RWPE2 (cell line): ENCODE results near the gene CLEC16A.

ENCODE experiments used
- ATAC-seq: fragments of 200-7000 bp; cut with Tn5 transposase; 3 replicates; pipeline ENCODE4 v1.9.1; 2021; ENCODE audit warnings: low read depth
- DNase-seq: peaks from one replicate; pipeline ENCODE4 v3.0.0-alpha.2; 2020; ENCODE audit warnings: low spot score
- H3K27ac ChIP-seq: fragments of 450-650 bp; 2 replicates; pipeline ENCODE4 v1.5.1; 2017; ENCODE audit warnings: mild to moderate bottlenecking; ENCODE audit not compliant: poor library complexity, severe bottlenecking
- H3K27me3 ChIP-seq: fragments of 250-450 bp; sonication (Bioruptor Pico); 2 replicates; pipeline ENCODE4 v1.5.1; 2021; ENCODE audit warnings: mild to moderate bottlenecking, moderate library complexity; ENCODE audit not compliant: insufficient read depth, poor library complexity, severe bottlenecking
- H3K36me3 ChIP-seq: fragments of 250-450 bp; sonication (Bioruptor Pico); 2 replicates; pipeline ENCODE4 v1.5.1; 2020; ENCODE audit warnings: low read depth, mild to moderate bottlenecking, moderate library complexity
- H3K4me1 ChIP-seq: fragments of 250-450 bp; sonication (Bioruptor Pico); 2 replicates; pipeline ENCODE4 v1.5.1; 2021; ENCODE audit warnings: mild to moderate bottlenecking, moderate library complexity; ENCODE audit not compliant: insufficient read depth, poor library complexity, severe bottlenecking
- H3K4me3 ChIP-seq: fragments of 250-450 bp; sonication (Bioruptor Pico); 2 replicates; pipeline ENCODE4 v1.5.1; 2021; ENCODE audit warnings: mild to moderate bottlenecking, moderate library complexity; ENCODE audit not compliant: severe bottlenecking
- H3K9me3 ChIP-seq: fragments of 250-450 bp; sonication (Bioruptor Pico); 2 replicates; pipeline ENCODE4 v1.5.1; 2021; ENCODE audit warnings: mild to moderate bottlenecking, moderate library complexity; ENCODE audit not compliant: severe bottlenecking
- TF ChIP-seq, protein P1 (sequence below): fragments of 450-650 bp; IDR thresholded peaks from one replicate; pipeline ENCODE4 v1.5.1; 2017; ENCODE audit warnings: mild to moderate bottlenecking, moderate library complexity; ENCODE audit not compliant: poor library complexity, severe bottlenecking

CLEC16A gene

DNA sequence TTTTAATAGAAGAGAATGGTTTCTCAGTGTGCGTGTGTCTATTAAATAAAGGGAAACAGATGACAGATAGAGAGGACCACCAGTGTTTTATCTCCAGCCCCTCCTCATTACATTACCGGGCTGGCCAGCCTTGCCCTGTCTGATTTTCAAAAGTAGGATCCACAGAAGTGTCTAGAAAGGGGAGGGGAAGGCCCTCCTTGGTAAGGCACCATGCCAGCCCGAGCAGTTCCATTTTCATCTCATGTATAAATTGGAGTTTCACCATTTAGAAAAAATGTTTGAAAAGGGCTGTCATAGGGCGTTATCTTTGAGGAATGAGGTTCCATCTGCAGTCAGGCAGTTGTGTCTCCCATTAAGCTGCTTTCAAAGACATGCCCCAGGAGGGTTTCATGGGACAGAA lies 214.9 kb downstream of the CLEC16A start:
- Histone ChIP-seq H3K27me3 (no peaks in the 10 kb centered on the region), H3K27ac (no peak overlapping the region), H3K4me1 (no peaks in the 10 kb centered on the region), H3K36me3 (no peaks in the 10 kb centered on the region), H3K4me3 (no peak overlapping the region), H3K9me3 (no peaks in the 10 kb centered on the region)
- ATAC-seq (no peak), DNase-seq (no peak)
- TF ChIP-seq, protein P1, sequence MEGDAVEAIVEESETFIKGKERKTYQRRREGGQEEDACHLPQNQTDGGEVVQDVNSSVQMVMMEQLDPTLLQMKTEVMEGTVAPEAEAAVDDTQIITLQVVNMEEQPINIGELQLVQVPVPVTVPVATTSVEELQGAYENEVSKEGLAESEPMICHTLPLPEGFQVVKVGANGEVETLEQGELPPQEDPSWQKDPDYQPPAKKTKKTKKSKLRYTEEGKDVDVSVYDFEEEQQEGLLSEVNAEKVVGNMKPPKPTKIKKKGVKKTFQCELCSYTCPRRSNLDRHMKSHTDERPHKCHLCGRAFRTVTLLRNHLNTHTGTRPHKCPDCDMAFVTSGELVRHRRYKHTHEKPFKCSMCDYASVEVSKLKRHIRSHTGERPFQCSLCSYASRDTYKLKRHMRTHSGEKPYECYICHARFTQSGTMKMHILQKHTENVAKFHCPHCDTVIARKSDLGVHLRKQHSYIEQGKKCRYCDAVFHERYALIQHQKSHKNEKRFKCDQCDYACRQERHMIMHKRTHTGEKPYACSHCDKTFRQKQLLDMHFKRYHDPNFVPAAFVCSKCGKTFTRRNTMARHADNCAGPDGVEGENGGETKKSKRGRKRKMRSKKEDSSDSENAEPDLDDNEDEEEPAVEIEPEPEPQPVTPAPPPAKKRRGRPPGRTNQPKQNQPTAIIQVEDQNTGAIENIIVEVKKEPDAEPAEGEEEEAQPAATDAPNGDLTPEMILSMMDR: no peak

DNA sequence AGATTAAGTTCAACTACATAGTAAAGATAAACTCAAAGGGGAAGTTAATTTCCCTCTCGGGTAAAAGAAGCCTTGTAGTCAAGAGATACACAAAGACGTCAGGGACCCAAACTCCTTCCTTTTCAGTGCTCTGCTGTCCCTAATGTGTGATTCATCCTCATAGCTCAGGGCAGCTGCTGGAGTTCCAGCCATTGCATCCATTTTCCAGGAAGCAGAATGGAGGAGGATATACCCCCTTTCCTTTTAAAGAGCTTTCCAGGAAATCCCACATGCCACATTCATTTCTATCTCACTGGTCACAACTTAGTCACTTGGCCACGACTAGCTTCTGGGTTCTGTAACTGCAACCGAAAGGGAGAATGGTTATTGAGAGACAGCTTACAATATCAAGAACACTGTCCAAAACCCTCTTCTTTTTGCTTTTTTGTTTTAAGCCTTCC lies 216.3 kb downstream of the CLEC16A start:
- no peaks in the 10 kb centered on the region for H3K4me1 ChIP-seq
- H3K9me3 ChIP-seq: no peaks in the 10 kb centered on the region
- DNase-seq (no peak), ATAC-seq (no peak)
- TF ChIP-seq, protein P1: no peak
- H3K36me3 ChIP-seq: no peaks in the 10 kb centered on the region
- H3K27ac ChIP-seq: no peak overlapping the region
- H3K27me3 ChIP-seq: no peaks in the 10 kb centered on the region
- no peak overlapping the region for H3K4me3 ChIP-seq

GRCh38 chr16:11161439-11161838 lies 217.1 kb downstream of the CLEC16A start:
- Histone ChIP-seq H3K4me3 (no peak overlapping the region), H3K36me3 (no peaks in the 10 kb centered on the region), H3K9me3 (no peaks in the 10 kb centered on the region), H3K27me3 (no peaks in the 10 kb centered on the region), H3K4me1 (no peaks in the 10 kb centered on the region), H3K27ac (no peak overlapping the region)
- ATAC-seq: no peak
- TF ChIP-seq, protein P1: no peak
- DNase-seq: no peak

DNA sequence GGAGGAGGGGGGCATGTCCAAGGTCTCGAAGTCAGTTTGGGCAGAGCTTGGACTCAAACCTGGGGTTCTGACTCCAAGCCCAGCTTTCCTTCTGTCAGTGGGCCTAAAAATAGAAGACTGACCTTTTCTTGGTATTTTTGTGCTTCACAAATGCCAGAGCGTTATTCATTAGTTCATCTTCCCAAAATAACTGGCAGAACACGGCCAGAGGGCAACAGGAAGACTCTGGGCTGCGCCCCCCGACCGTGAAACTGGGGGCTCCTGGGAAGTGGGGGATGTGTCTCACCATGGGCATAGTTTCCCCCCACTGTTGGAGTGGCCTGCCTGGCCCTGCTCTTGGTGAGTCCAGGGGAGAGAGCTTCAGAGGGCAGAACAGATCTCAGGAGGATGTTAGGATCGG lies 217.6 kb downstream of the CLEC16A start:
- Histone ChIP-seq H3K4me1 (no peaks in the 10 kb centered on the region), H3K36me3 (no peaks in the 10 kb centered on the region), H3K4me3 (no peak overlapping the region), H3K27ac (no peak overlapping the region), H3K27me3 (no peaks in the 10 kb centered on the region), H3K9me3 (no peaks in the 10 kb centered on the region)
- TF ChIP-seq, protein P1: no peak
- ATAC-seq: no peak
- DNase-seq: no peak

- no peak overlapping the region for H3K27ac ChIP-seq
- H3K4me3 ChIP-seq: no peak overlapping the region
- TF ChIP-seq, protein P1: no peak
- H3K4me1 ChIP-seq: no peaks in the 10 kb centered on the region
- H3K9me3 ChIP-seq: no peaks in the 10 kb centered on the region
- no peak for DNase-seq
- no peaks in the 10 kb centered on the region for H3K36me3 ChIP-seq
- H3K27me3 ChIP-seq: no peaks in the 10 kb centered on the region
- ATAC-seq: no peak
These were observed 218.4 kb downstream of the CLEC16A start for GRCh38 chr16:11162586-11163268.
